K562 (cell line): Measurements from ENCODE around the gene TPR. TPM values are rescaled to one million over a fixed set of nuclear protein-coding genes. Genes with fewer than 3 reads are reported as not detected.

Experiments used
- ATAC-seq: fragments of 200-7000 bp; cut with Tn5 transposase; 3 replicates; pipeline ENCODE4 v1.9.1; 2020; ENCODE audit warnings: moderate library complexity
- BruUV-seq: library from RNA; stranded (reverse); fragments of 400-500 nt; replicated peaks from 2 replicates; lab custom pipeline; 2021; lab: Mats Ljungman, UMichigan
- CTCF ChIA-PET: fragments of 300-600 bp; formaldehyde crosslinking; extraction: SDS; loops from one replicate; lab custom pipeline; 2021; ENCODE audit warnings: low intra/inter-chr PET ratio; lab: Yijun Ruan, JAX
- POLR2A ChIA-PET: fragments of 300-600, 350-650 bp; sonication (Branson Sonifier 250); formaldehyde crosslinking; extraction: SDS; loops from one replicate; lab custom pipeline; 2021; ENCODE audit warnings: antibody characterized with exemption, inconsistent platforms; lab: Yijun Ruan, JAX
- DNase-seq, 4 experiments: peaks; one replicate each; pipeline versions ENCODE4 v3.0.0 to v3.0.0-alpha.2; 2011 to 2018; ENCODE audit warnings: low spot score in 3 of 4, mixed read lengths in 3 of 4; ENCODE audit errors: extremely low read depth in 1 of 4
- FAIRE-seq: peaks from 2 replicates; lab custom pipeline; 2011; peaks lifted over from hg19 to GRCh38; lab: Jason Lieb, UNC
- H2AFZ ChIP-seq: 2 replicates; pipeline ENCODE4 v1.6.0; 2011; ENCODE audit warnings: low read depth, low read length, control low read depth, inconsistent platforms
- H3K27ac ChIP-seq: fragments of 200-600 bp; 3 replicates; pipeline ENCODE4 v1.8.0; 2011; ENCODE audit warnings: low read depth, mild to moderate bottlenecking, control low read depth, inconsistent platforms, low read length, moderate library complexity, mixed read lengths; ENCODE audit errors: extremely low read depth
- H3K27me3 ChIP-seq, 2 experiments: fragments of 300-600 bp in 1 of 2; 2 replicates in 1 of 2; 3 replicates in 1 of 2; pipeline versions ENCODE4 v1.6.0 to v1.8.0; 2011; ENCODE audit warnings: inconsistent platforms in 2 of 2, low read length in 2 of 2, mild to moderate bottlenecking in 1 of 2, mixed read lengths in 1 of 2, moderate library complexity in 1 of 2; ENCODE audit not compliant: control insufficient read depth in 2 of 2, insufficient read depth in 2 of 2
- H3K36me3 ChIP-seq: fragments of 300-600 bp; 3 replicates; pipeline ENCODE4 v1.8.0; 2011; ENCODE audit warnings: mild to moderate bottlenecking, low read length, inconsistent platforms; ENCODE audit not compliant: control insufficient read depth, insufficient read depth
- H3K4me1 ChIP-seq, 2 experiments: fragments of 200-600 bp in 1 of 2; replicated peaks in 1 of 2; 2 replicates in 1 of 2; 3 replicates in 1 of 2; pipeline versions ENCODE4 v1.5.1 to v1.8.0; 2011; ENCODE audit warnings: inconsistent platforms in 2 of 2, low read length in 2 of 2, mild to moderate bottlenecking in 1 of 2, mixed read lengths in 1 of 2, moderate library complexity in 1 of 2; ENCODE audit not compliant: control insufficient read depth in 2 of 2, insufficient read depth in 2 of 2
- H3K4me2 ChIP-seq: 2 replicates; pipeline ENCODE4 v1.6.1; 2011; ENCODE audit warnings: low read length, control low read depth, inconsistent platforms, mixed read lengths; ENCODE audit not compliant: insufficient read depth
- H3K4me3 ChIP-seq: fragments of 200-600 bp; sonication (generic), shearing (Covaris generic); 2 replicates; pipeline ENCODE4 v1.5.1; 2016; ENCODE audit warnings: control low read depth, inconsistent platforms
- H3K79me2 ChIP-seq: fragments of 200-600 bp; 3 replicates; pipeline ENCODE4 v1.8.0; 2011; ENCODE audit warnings: low read length, inconsistent platforms; ENCODE audit not compliant: control insufficient read depth, insufficient read depth
- H3K9ac ChIP-seq, 2 experiments: 2 replicates each; pipeline versions ENCODE4 v1.6.0 to v1.6.1; 2011; ENCODE audit warnings: low read depth in 2 of 2, low read length in 2 of 2, control low read depth in 1 of 2, inconsistent platforms in 1 of 2, mild to moderate bottlenecking in 1 of 2, mixed read lengths in 1 of 2; ENCODE audit not compliant: insufficient read depth in 1 of 2
- H3K9me1 ChIP-seq: one replicate; pipeline ENCODE4 v1.6.0; 2011; ENCODE audit warnings: inconsistent platforms, mild to moderate bottlenecking, low read length, moderate library complexity; ENCODE audit not compliant: control insufficient read depth, insufficient read depth
- H3K9me3 ChIP-seq: replicated peaks from 2 replicates; pipeline ENCODE4 v1.5.1; 2011; ENCODE audit warnings: low read depth, low read length, inconsistent platforms; ENCODE audit not compliant: control insufficient read depth, insufficient read depth
- H4K20me1 ChIP-seq: replicated peaks from 2 replicates; pipeline ENCODE4 v1.6.1; 2011; ENCODE audit warnings: low read length, inconsistent platforms, mixed read lengths; ENCODE audit not compliant: control insufficient read depth, insufficient read depth
- ELF1 ChIP-seq: fragments of 200-800 bp; sonication (Bioruptor generic); IDR thresholded peaks from 2 replicates; pipeline ENCODE4 v1.6.1; 2016; ENCODE audit warnings: missing genetic modification characterization, missing compliant biosample characterization
- EP300 ChIP-seq: IDR thresholded peaks from 2 replicates; pipeline ENCODE4 v1.6.1; 2012; ENCODE audit warnings: low read length, improper control_type of control experiment
- FIP1L1 ChIP-seq: fragments of 200-400 bp; formaldehyde crosslinking; IDR thresholded peaks from 2 replicates; pipeline ENCODE4 v1.6.1; 2018; ENCODE audit warnings: mild to moderate bottlenecking, low read depth, low read length; ENCODE audit not compliant: poor library complexity, severe bottlenecking
- GATAD2A ChIP-seq: fragments of 450-650 bp; IDR thresholded peaks from 2 replicates; pipeline ENCODE4 v1.6.1; 2017
- GTF2F1 ChIP-seq: IDR thresholded peaks from 2 replicates; pipeline ENCODE4 v1.6.1; 2011; ENCODE audit warnings: low read depth, low read length, improper control_type of control experiment
- HIVEP1 ChIP-seq: fragments of 250-450 bp; sonication (Bioruptor Pico); IDR thresholded peaks from 2 replicates; pipeline ENCODE4 v1.4.0; 2020; ENCODE audit warnings: mild to moderate bottlenecking
- PTRF ChIP-seq: fragments of 450-650 bp; IDR thresholded peaks from 2 replicates; pipeline ENCODE4 v1.6.1; 2016; ENCODE audit warnings: mild to moderate bottlenecking, missing genetic modification characterization, missing compliant biosample characterization
- SMARCA5 ChIP-seq: fragments of 450-650 bp; IDR thresholded peaks from 2 replicates; pipeline ENCODE4 v1.6.1; 2016
- STAG1 ChIP-seq: sonication (generic); formaldehyde crosslinking; IDR thresholded peaks from 2 replicates; pipeline ENCODE4 v1.5.0; 2020; ENCODE audit warnings: missing genetic modification reagents, borderline replicate concordance
- ZBED1 ChIP-seq: IDR thresholded peaks from 2 replicates; pipeline ENCODE4 v1.6.1; 2014
- ZBTB1 ChIP-seq: sonication (generic); formaldehyde crosslinking; IDR thresholded peaks from 2 replicates; pipeline ENCODE4 v1.8.1; 2023; ENCODE audit warnings: missing genetic modification reagents, low read depth, mild to moderate bottlenecking, borderline replicate concordance
- ZFP36 ChIP-seq: fragments of 150-350 bp; IDR thresholded peaks from 2 replicates; pipeline ENCODE4 v1.6.1; 2018; ENCODE audit warnings: low read length, low read depth; ENCODE audit not compliant: partially characterized antibody
- ZNF436 ChIP-seq: fragments of 250-450, 450-650 bp; sonication (Bioruptor Pico); formaldehyde crosslinking; IDR thresholded peaks from 2 replicates; pipeline ENCODE4 v1.7.0; 2020; ENCODE audit warnings: mild to moderate bottlenecking
- WGBS: fragments of 100-300 bp; shearing (Covaris generic); methylation state at CpG from one replicate; pipeline ENCODE4 v1.1.6; 2016; ENCODE audit warnings: low coverage, mixed read lengths; ENCODE audit not compliant: insufficient coverage; ENCODE audit errors: missing lambda C conversion rate; 5-methylcytosine and 5-hydroxymethylcytosine counted together
- in situ Hi-C: fragments of 300-500 bp; cut with MboI; formaldehyde crosslinking; loops from 4 replicates; pipeline ENCODE4 v1.15.0; 2018; ENCODE audit warnings: inconsistent platforms, mixed read lengths
- intact Hi-C: fragments of 100-400 bp; cut with micrococcal nuclease; formaldehyde crosslinking; loops from 2 replicates; pipeline ENCODE4 v1.14.2; 2022
- polyA plus RNA-seq, 8 experiments: library from polyadenylated mRNA; depleted of rRNA in 4 of 8; stranded (reverse) in 5 of 8; unstranded in 3 of 8; fragments of >200 nt; fragmentation: Nextera tagmentation in 2 of 8; fragmentation: Illumina TruSeq in 1 of 8; extraction: Ambion mirVana in 2 of 8; extraction: Trizol in 1 of 8; gene quantifications; 2 replicates each; pipeline versions ENCODE4 v1.2.1 to v1.2.3, GENCODE V29; 2011 to 2014; ENCODE audit warnings: inconsistent platforms in 1 of 8, missing spikeins in 1 of 8
- total RNA-seq, 7 experiments: library from RNA; depleted of rRNA in 6 of 7; stranded (reverse); fragments of >200 nt in 6 of 7; fragmentation: Illumina TruSeq in 2 of 7; extraction: Trizol in 2 of 7; gene quantifications; 2 replicates each; pipeline versions ENCODE4 v1.2.1 to v1.2.3, GENCODE V29; 2011 to 2021; ENCODE audit warnings: low replicate concordance in 1 of 7
- TF ChIP-seq, protein P1 (sequence below): fragments of 450-650 bp; IDR thresholded peaks from 2 replicates; pipeline ENCODE4 v1.6.1; 2014; ENCODE audit warnings: low read depth, mild to moderate bottlenecking, moderate library complexity, borderline replicate concordance
- TF ChIP-seq, protein P2 (sequence below): sonication (generic); formaldehyde crosslinking; IDR thresholded peaks from 2 replicates; pipeline ENCODE4 v1.9.0; 2022; ENCODE audit warnings: mild to moderate bottlenecking, missing genetic modification reagents

Gene TPR
- total and polyA plus RNA-seq, 9 of the 15 experiments (the other 6 are each of a cell fraction or from before 2014, with no cell fraction given): 48.5 to 167 (median 138) TPM

DNA sequence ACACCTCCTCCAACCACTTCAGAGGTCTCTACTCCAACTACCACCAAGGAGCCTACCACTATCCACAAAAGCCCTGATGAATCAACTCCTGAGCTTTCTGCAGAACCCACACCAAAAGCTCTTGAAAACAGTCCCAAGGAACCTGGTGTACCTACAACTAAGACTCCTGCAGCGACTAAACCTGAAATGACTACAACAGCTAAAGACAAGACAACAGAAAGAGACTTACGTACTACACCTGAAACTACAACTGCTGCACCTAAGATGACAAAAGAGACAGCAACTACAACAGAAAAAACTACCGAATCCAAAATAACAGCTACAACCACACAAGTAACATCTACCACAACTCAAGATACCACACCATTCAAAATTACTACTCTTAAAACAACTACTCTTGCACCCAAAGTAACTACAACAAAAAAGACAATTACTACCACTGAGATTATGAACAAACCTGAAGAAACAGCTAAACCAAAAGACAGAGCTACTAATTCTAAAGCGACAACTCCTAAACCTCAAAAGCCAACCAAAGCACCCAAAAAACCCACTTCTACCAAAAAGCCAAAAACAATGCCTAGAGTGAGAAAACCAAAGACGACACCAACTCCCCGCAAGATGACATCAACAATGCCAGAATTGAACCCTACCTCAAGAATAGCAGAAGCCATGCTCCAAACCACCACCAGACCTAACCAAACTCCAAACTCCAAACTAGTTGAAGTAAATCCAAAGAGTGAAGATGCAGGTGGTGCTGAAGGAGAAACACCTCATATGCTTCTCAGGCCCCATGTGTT is 66.6 kb downstream of the TPR start:
- intact Hi-C loops: no loop called here

More for the DNA sequence above, 66.6 kb downstream of the TPR start:
- CTCF ChIA-PET: no interaction called here
- 92% methylated on average over 6 of the region's 6 CpGs for WGBS
- ATAC-seq: no peak
- H3K4me3 ChIP-seq: no peak overlapping the region
- H3K36me3 ChIP-seq: peaks cover 16% of the 10 kb centered on the region; the same call in 2 of the 3 replicates
- POLR2A ChIA-PET: interaction anchor here (1.2 to 2.3 kb wide), 2 partner anchors 11 to 22 kb away, joined by 4 to 13 read pairs; no protein-coding TSS in a partner anchor
- TF ChIP-seq EP300 (no peak), ZBTB1 (no peak), PTRF (tag) (no peak), ZNF436 (CRISPR knock-in tag) (no peak), GTF2F1 (no peak), STAG1 (CRISPR knock-in tag) (no peak), GATAD2A (no peak), ZFP36 (no peak), HIVEP1 (CRISPR knock-in tag) (no peak), ELF1 (tag) (no peak), SMARCA5 (no peak), ZBED1 (no peak), FIP1L1 (no peak)
- TF ChIP-seq, protein P1, sequence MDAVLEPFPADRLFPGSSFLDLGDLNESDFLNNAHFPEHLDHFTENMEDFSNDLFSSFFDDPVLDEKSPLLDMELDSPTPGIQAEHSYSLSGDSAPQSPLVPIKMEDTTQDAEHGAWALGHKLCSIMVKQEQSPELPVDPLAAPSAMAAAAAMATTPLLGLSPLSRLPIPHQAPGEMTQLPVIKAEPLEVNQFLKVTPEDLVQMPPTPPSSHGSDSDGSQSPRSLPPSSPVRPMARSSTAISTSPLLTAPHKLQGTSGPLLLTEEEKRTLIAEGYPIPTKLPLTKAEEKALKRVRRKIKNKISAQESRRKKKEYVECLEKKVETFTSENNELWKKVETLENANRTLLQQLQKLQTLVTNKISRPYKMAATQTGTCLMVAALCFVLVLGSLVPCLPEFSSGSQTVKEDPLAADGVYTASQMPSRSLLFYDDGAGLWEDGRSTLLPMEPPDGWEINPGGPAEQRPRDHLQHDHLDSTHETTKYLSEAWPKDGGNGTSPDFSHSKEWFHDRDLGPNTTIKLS: no peak
- TF ChIP-seq, protein P2, sequence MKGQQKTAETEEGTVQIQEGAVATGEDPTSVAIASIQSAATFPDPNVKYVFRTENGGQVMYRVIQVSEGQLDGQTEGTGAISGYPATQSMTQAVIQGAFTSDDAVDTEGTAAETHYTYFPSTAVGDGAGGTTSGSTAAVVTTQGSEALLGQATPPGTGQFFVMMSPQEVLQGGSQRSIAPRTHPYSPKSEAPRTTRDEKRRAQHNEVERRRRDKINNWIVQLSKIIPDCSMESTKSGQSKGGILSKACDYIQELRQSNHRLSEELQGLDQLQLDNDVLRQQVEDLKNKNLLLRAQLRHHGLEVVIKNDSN: no peak
- no peak overlapping the region for H3K4me2 ChIP-seq
- no peaks in the 10 kb centered on the region for H4K20me1 ChIP-seq
- no peak for DNase-seq
- BruUV-seq: no TSS peak
- H2AFZ ChIP-seq: no peak overlapping the region
- no peak overlapping the region for H3K9ac ChIP-seq
- in situ Hi-C loops: no loop called here
- no peaks in the 10 kb centered on the region; a peak in 1 of 5 replicates for H3K27me3 ChIP-seq
- no peak for FAIRE-seq
- H3K9me3 ChIP-seq: no peaks in the 10 kb centered on the region
- H3K9me1 ChIP-seq: no peaks in the 10 kb centered on the region
- H3K4me1 ChIP-seq: no peaks in the 10 kb centered on the region
- H3K27ac ChIP-seq: no peak overlapping the region
- no peaks in the 10 kb centered on the region for H3K79me2 ChIP-seq
